Right lung (tissue), 5 donors: Measurements from ENCODE around the gene MEIKIN. TPM values are rescaled to one million over a fixed set of nuclear protein-coding genes. Genes with fewer than 3 reads are reported as not detected.

ENCODE experiments used
- DNase-seq, 2 donors: peaks; one replicate each; pipeline ENCODE4 v3.0.0-alpha.2; 2013
- polyA plus RNA-seq, 5 donors: library from polyadenylated mRNA; unstranded; fragments of 120-200 nt; gene quantifications; one replicate each; pipeline versions ENCODE4 v1.2.1 to v1.2.3, GENCODE V29; 2013; ENCODE audit warnings: inconsistent platforms in 1 of 5, low replicate concordance in 1 of 5; ENCODE audit not compliant: insufficient read length in 5 of 5, insufficient read depth in 1 of 5

Gene MEIKIN
- polyA plus RNA-seq, 5 donors: not detected

- DNase-seq: no peak
Measured at GRCh38 chr5:131773805-131774204, 171.7 kb downstream of the MEIKIN start.

- no peak for DNase-seq
Measured at GRCh38 chr5:131771692-131772091, 173.8 kb downstream of the MEIKIN start.

- DNase-seq: no peak
Measured at GRCh38 chr5:131769961-131770360, 175.5 kb downstream of the MEIKIN start.

- no peak for DNase-seq
Measured at GRCh38 chr5:131769336-131769735, 176.1 kb downstream of the MEIKIN start.

- no peak for DNase-seq
Measured at GRCh38 chr5:131767891-131768290, 177.6 kb downstream of the MEIKIN start.

GRCh38 chr5:131766689-131767088 lies 178.8 kb downstream of the MEIKIN start:
- no peak for DNase-seq

GRCh38 chr5:131765261-131765660 lies 180.2 kb downstream of the MEIKIN start:
- no peak for DNase-seq

- DNase-seq: no peak
Measured at GRCh38 chr5:131763968-131764367, 181.5 kb downstream of the MEIKIN start.

- DNase-seq: no peak
Measured at GRCh38 chr5:131760793-131761192, 184.7 kb downstream of the MEIKIN start.

- DNase-seq: no peak
Measured at GRCh38 chr5:131759704-131760103, 185.8 kb downstream of the MEIKIN start.

GRCh38 chr5:131758520-131758900 lies 187.0 kb downstream of the MEIKIN start:
- peak in 1 of 2 donors; percentile 19 for DNase-seq

- DNase-seq: no peak
Measured at GRCh38 chr5:131757830-131758519, 187.5 kb downstream of the MEIKIN start.

Other genes starting within 250 kb of the MEIKIN start
- gene FNIP1, start 148.6 kb downstream of the MEIKIN start, polyA plus RNA-seq: 10 to 100 TPM; 16.8 to 29.5 (median 21.3) TPM
- 1 to 10 TPM in 3 of 5 donors, under 1 TPM in 2; 0.35 to 2.7 (median 1.0) TPM for gene ACSL6, start 66.0 kb upstream of the MEIKIN start, polyA plus RNA-seq
- not detected for gene IL3, start 115.0 kb upstream of the MEIKIN start, polyA plus RNA-seq
- under 1 TPM in 3 of 5 donors, not detected in 2; 0.14 to 0.30 (median 0.18) TPM for gene CSF2, start 128.1 kb upstream of the MEIKIN start, polyA plus RNA-seq